ENCODE results near the gene CENPP. TPM values are rescaled to one million over a fixed set of nuclear protein-coding genes. Genes with fewer than 3 reads are reported as not detected.
A peak's percentile ranks its signal among the peaks of the same experiment; 100 is the strongest.

The CENPP gene
- total RNA-seq, 1 experiment from 2014 or later = 8.3 TPM

GRCh38 chr9:92503156-92503555, 177.4 kb downstream of the CENPP start:
- CTCF ChIA-PET = no interaction called here
- intact Hi-C loops (cut with micrococcal nuclease) = loop anchor here (10.0 kb wide), 1 partner anchor 122 kb away; no protein-coding TSS in a partner anchor

GRCh38 chr9:92504881-92505280, 179.1 kb downstream of the CENPP start:
- no peaks in the 10 kb centered on the region for H3K27me3 ChIP-seq (ENCODE audit: low read length)
- ChIA-PET CTCF (no interaction called here), POLR2A (ENCODE audit: unreplicated experiment) (no interaction called here)
- peaks cover 31% of the 10 kb centered on the region for H3K4me1 ChIP-seq (ENCODE audit: insufficient read depth, low read length)
- intact Hi-C loops (cut with micrococcal nuclease) = loop anchor here (10.0 kb wide), 1 partner anchor 120 kb away; no protein-coding TSS in a partner anchor
- no peak for ATAC-seq
- H3K79me2 ChIP-seq (ENCODE audit: low read length) = no peaks in the 10 kb centered on the region
- H3F3A ChIP-seq (ENCODE audit: low read length, unreplicated experiment) = no peaks in the 10 kb centered on the region
- H3K4me3 ChIP-seq (ENCODE audit: low read length) = no peak overlapping the region
- no peak overlapping the region for H3K27ac ChIP-seq (ENCODE audit: low read length)
- H3K9me3 ChIP-seq (ENCODE audit: low read length) = no peaks in the 10 kb centered on the region
- no peak for DNase-seq
- H3K9ac ChIP-seq (ENCODE audit: low read length) = no peak overlapping the region
- no peak overlapping the region for H3K4me2 ChIP-seq (ENCODE audit: low read length)
- H3K36me3 ChIP-seq (ENCODE audit: low read depth, low read length) = no peaks in the 10 kb centered on the region
- no peaks in the 10 kb centered on the region for H3K9me2 ChIP-seq (replicated peaks; ENCODE audit: low read length)
- no peak overlapping the region for H2AFZ ChIP-seq (ENCODE audit: low read length)
- no TSS peak for BruUV-seq (replicated peaks)
- no peaks in the 10 kb centered on the region for H4K20me1 ChIP-seq (ENCODE audit: low read length)
- TF ChIP-seq EZH2phosphoT487 (IDR thresholded peaks at IDR 0.05; ENCODE audit: borderline replicate concordance, low read length) = no peak
- no peak for TF ChIP-seq CTCF (conservative IDR thresholded peaks at IDR 0.05; ENCODE audit: low read depth, low read length)
- no peak for TF ChIP-seq EZH2 (IDR thresholded peaks at IDR 0.05; ENCODE audit: low read length, unreplicated experiment)

More at GRCh38 chr9:92503156-92503555, 177.4 kb downstream of the CENPP start:
- no peak for DNase-seq
- Histone ChIP-seq H3K79me2 (ENCODE audit: low read length) (no peaks in the 10 kb centered on the region), H3K4me1 (ENCODE audit: insufficient read depth, low read length) (peaks cover 31% of the 10 kb centered on the region), H2AFZ (ENCODE audit: low read length) (no peak overlapping the region), H3K9me2 (replicated peaks; ENCODE audit: low read length) (no peaks in the 10 kb centered on the region), H3K9ac (ENCODE audit: low read length) (no peak overlapping the region), H3K9me3 (ENCODE audit: low read length) (no peaks in the 10 kb centered on the region), H3K27me3 (ENCODE audit: low read length) (no peaks in the 10 kb centered on the region), H3K4me3 (ENCODE audit: low read length) (no peak overlapping the region), H3K27ac (ENCODE audit: low read length) (no peak overlapping the region), H3K36me3 (ENCODE audit: low read depth, low read length) (no peaks in the 10 kb centered on the region), H3K4me2 (ENCODE audit: low read length) (no peak overlapping the region), H4K20me1 (ENCODE audit: low read length) (no peaks in the 10 kb centered on the region), H3F3A (ENCODE audit: low read length, unreplicated experiment) (no peaks in the 10 kb centered on the region)
- no TSS peak for BruUV-seq (replicated peaks)
- TF ChIP-seq CTCF (conservative IDR thresholded peaks at IDR 0.05; ENCODE audit: low read depth, low read length) (no peak), EZH2phosphoT487 (IDR thresholded peaks at IDR 0.05; ENCODE audit: borderline replicate concordance, low read length) (no peak), EZH2 (IDR thresholded peaks at IDR 0.05; ENCODE audit: low read length, unreplicated experiment) (no peak)
- POLR2A ChIA-PET (ENCODE audit: unreplicated experiment) = no interaction called here
- no peak for ATAC-seq

- no peaks in the 10 kb centered on the region for H3K9me2 ChIP-seq (replicated peaks; ENCODE audit: low read length)
- peak overlapping the region; percentile 73 for H3K4me2 ChIP-seq (ENCODE audit: low read length)
- intact Hi-C loops (cut with micrococcal nuclease) = loop anchor here (10.0 kb wide), 1 partner anchor 118 kb away; no protein-coding TSS in a partner anchor
- peak overlapping the region; percentile 90 for H3K27ac ChIP-seq (ENCODE audit: low read length)
- H2AFZ ChIP-seq (ENCODE audit: low read length) = peak overlapping the region; percentile 91
- POLR2A ChIA-PET (ENCODE audit: unreplicated experiment) = no interaction called here
- H4K20me1 ChIP-seq (ENCODE audit: low read length) = no peaks in the 10 kb centered on the region
- ATAC-seq = peak; percentile 83
- no peaks in the 10 kb centered on the region for H3K36me3 ChIP-seq (ENCODE audit: low read depth, low read length)
- peak overlapping the region; percentile 59 for H3K9ac ChIP-seq (ENCODE audit: low read length)
- BruUV-seq (replicated peaks) = no TSS peak
- DNase-seq = peak; percentile 79
- no peaks in the 10 kb centered on the region for H3K9me3 ChIP-seq (ENCODE audit: low read length)
- H3K79me2 ChIP-seq (ENCODE audit: low read length) = no peaks in the 10 kb centered on the region
- CTCF ChIA-PET = no interaction called here
- H3F3A ChIP-seq (ENCODE audit: low read length, unreplicated experiment) = no peaks in the 10 kb centered on the region
- H3K4me3 ChIP-seq (ENCODE audit: low read length) = peak overlapping the region; percentile 16; the same call in 1 of the 2 replicates
- TF ChIP-seq CTCF (conservative IDR thresholded peaks at IDR 0.05; ENCODE audit: low read depth, low read length) (no peak), EZH2phosphoT487 (IDR thresholded peaks at IDR 0.05; ENCODE audit: borderline replicate concordance, low read length) (no peak), EZH2 (IDR thresholded peaks at IDR 0.05; ENCODE audit: low read length, unreplicated experiment) (no peak)
- peaks cover 31% of the 10 kb centered on the region for H3K4me1 ChIP-seq (ENCODE audit: insufficient read depth, low read length)
- H3K27me3 ChIP-seq (ENCODE audit: low read length) = no peaks in the 10 kb centered on the region
These were observed 180.6 kb downstream of the CENPP start for GRCh38 chr9:92506184-92506857.

Data from PC-3 (cell line).